HEK293 (cell line): ENCODE results near the gene HYAL3.

Source experiments
- KLF9 ChIP-seq: fragments of 450-650 bp; formaldehyde crosslinking; IDR thresholded peaks from 2 replicates; pipeline ENCODE4 v1.5.1; 2016; ENCODE audit warnings: missing biosample characterization, missing genetic modification characterization, low read depth
- OVOL3 ChIP-seq: fragments of 450-650 bp; formaldehyde crosslinking; IDR thresholded peaks from 2 replicates; pipeline ENCODE4 v1.5.1; 2016; ENCODE audit warnings: missing biosample characterization, missing genetic modification characterization
- SP2 ChIP-seq: fragments of 450-650 bp; formaldehyde crosslinking; IDR thresholded peaks from 2 replicates; pipeline ENCODE4 v1.5.1; 2016; ENCODE audit warnings: missing biosample characterization, missing genetic modification characterization
- ZBTB17 ChIP-seq: fragments of 450-650 bp; formaldehyde crosslinking; IDR thresholded peaks from 2 replicates; pipeline ENCODE4 v1.5.1; 2016; ENCODE audit warnings: missing biosample characterization, missing genetic modification characterization
- ZEB2 ChIP-seq: fragments of 450-650 bp; formaldehyde crosslinking; IDR thresholded peaks from 2 replicates; pipeline ENCODE4 v1.5.1; 2016; ENCODE audit warnings: missing biosample characterization, missing genetic modification characterization
- ZNF140 ChIP-seq: fragments of 450-650 bp; formaldehyde crosslinking; IDR thresholded peaks from 2 replicates; pipeline ENCODE4 v1.5.1; 2016; ENCODE audit warnings: missing biosample characterization, missing genetic modification characterization
- ZNF169 ChIP-seq: fragments of 450-650 bp; formaldehyde crosslinking; IDR thresholded peaks from 2 replicates; pipeline ENCODE4 v1.5.1; 2016; ENCODE audit warnings: missing biosample characterization, missing genetic modification characterization
- ZNF174 ChIP-seq: fragments of 450-650 bp; formaldehyde crosslinking; IDR thresholded peaks from 2 replicates; pipeline ENCODE4 v1.5.0; 2017; ENCODE audit warnings: missing biosample characterization, mild to moderate bottlenecking, missing genetic modification characterization
- ZNF202 ChIP-seq: fragments of 450-650 bp; formaldehyde crosslinking; IDR thresholded peaks from 2 replicates; pipeline ENCODE4 v1.5.1; 2016; ENCODE audit warnings: missing biosample characterization, missing genetic modification characterization, borderline replicate concordance
- ZNF23 ChIP-seq: fragments of 450-650 bp; formaldehyde crosslinking; IDR thresholded peaks from 2 replicates; pipeline ENCODE4 v1.5.1; 2016; ENCODE audit warnings: missing biosample characterization, missing genetic modification characterization, borderline replicate concordance
- ZNF248 ChIP-seq: fragments of 450-650 bp; formaldehyde crosslinking; IDR thresholded peaks from 2 replicates; pipeline ENCODE4 v1.5.1; 2017; ENCODE audit warnings: missing biosample characterization, missing genetic modification characterization
- ZNF292 ChIP-seq: fragments of 450-650 bp; formaldehyde crosslinking; IDR thresholded peaks from 2 replicates; pipeline ENCODE4 v1.5.1; 2016; ENCODE audit warnings: low read depth, missing biosample characterization, missing genetic modification characterization, borderline replicate concordance
- ZNF335 ChIP-seq: fragments of 450-650 bp; formaldehyde crosslinking; conservative IDR thresholded peaks from 2 replicates; pipeline ENCODE4 v1.5.1; 2016; ENCODE audit warnings: missing biosample characterization, missing genetic modification characterization
- ZNF354C ChIP-seq: fragments of 450-650 bp; formaldehyde crosslinking; IDR thresholded peaks from 2 replicates; pipeline ENCODE4 v1.5.1; 2016; ENCODE audit warnings: missing biosample characterization, missing genetic modification characterization, low read depth, borderline replicate concordance
- ZNF473 ChIP-seq: fragments of 450-650 bp; formaldehyde crosslinking; IDR thresholded peaks from 2 replicates; pipeline ENCODE4 v1.5.1; 2017; ENCODE audit warnings: missing biosample characterization, missing genetic modification characterization
- ZNF621 ChIP-seq: fragments of 450-650 bp; formaldehyde crosslinking; IDR thresholded peaks from 2 replicates; pipeline ENCODE4 v1.5.1; 2017; ENCODE audit warnings: missing biosample characterization, missing genetic modification characterization
- ZNF624 ChIP-seq: fragments of 450-650 bp; formaldehyde crosslinking; IDR thresholded peaks from 2 replicates; pipeline ENCODE4 v1.5.1; 2017; ENCODE audit warnings: missing biosample characterization, missing genetic modification characterization
- ZNF654 ChIP-seq: fragments of 450-650 bp; formaldehyde crosslinking; IDR thresholded peaks from 2 replicates; pipeline ENCODE4 v1.5.1; 2016; ENCODE audit warnings: low read depth, missing biosample characterization, missing genetic modification characterization
- ZNF777 ChIP-seq: fragments of 450-650 bp; formaldehyde crosslinking; IDR thresholded peaks from 2 replicates; pipeline ENCODE4 v1.5.1; 2017; ENCODE audit warnings: missing biosample characterization, missing genetic modification characterization, borderline replicate concordance
- TF ChIP-seq, protein P1 (sequence below): fragments of 450-650 bp; formaldehyde crosslinking; IDR thresholded peaks from 2 replicates; pipeline ENCODE4 v1.5.1; 2017; ENCODE audit warnings: missing biosample characterization, missing genetic modification characterization
- TF ChIP-seq, protein P2 (sequence below): fragments of 450-650 bp; formaldehyde crosslinking; IDR thresholded peaks from 2 replicates; pipeline ENCODE4 v1.5.1; 2016; ENCODE audit warnings: missing biosample characterization, missing genetic modification characterization
- TF ChIP-seq, protein P3 (sequence below): fragments of 450-650 bp; formaldehyde crosslinking; IDR thresholded peaks from 2 replicates; pipeline ENCODE4 v1.5.1; 2017; ENCODE audit warnings: missing biosample characterization, mild to moderate bottlenecking, missing genetic modification characterization, moderate library complexity
- TF ChIP-seq, protein P4 (sequence below): fragments of 450-650 bp; formaldehyde crosslinking; IDR thresholded peaks from 2 replicates; pipeline ENCODE4 v1.5.1; 2016; ENCODE audit warnings: missing biosample characterization, missing genetic modification characterization

The HYAL3 gene

DNA sequence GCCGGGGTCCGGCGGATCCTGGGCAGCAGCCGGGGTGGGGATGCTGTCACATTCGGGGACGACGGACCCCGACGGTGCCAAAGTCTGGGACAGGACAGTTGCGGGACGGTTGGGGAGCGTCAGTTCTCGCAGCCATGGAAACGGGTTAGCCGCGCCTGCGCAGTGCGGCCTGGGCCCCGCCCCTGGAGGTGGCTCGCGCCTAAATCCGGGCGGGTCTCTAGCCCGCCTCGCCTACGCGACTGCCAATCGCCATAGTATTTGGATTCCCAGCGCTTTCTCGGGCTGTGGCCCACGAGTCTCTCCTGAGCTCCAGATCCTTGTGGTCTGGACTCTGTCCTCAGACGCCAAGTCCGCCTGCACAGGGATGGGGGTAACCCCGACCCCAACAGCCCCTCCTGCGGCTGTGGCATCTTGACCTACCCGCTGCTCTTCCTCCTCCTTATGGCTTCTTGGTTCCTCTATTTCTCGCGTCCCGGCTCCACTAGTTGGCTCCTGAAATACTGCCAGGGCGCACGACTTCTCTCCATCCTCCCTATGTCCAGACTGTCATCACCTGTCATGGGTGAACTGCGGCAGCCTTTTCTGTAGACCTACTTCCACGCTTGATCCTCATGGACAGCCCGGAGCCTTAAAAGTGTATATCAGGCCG is 46.5 kb upstream of the HYAL3 start, which contains the start of gene ZMYND10 (continued):
- TF ChIP-seq ZNF292 (tag by site-specific recombination) (no peak), ZEB2 (tag by site-specific recombination) (no peak), ZNF473 (tag by site-specific recombination) (no peak), ZNF174 (tag by site-specific recombination) (no peak), ZNF248 (tag by site-specific recombination) (no peak), ZNF621 (tag by site-specific recombination) (no peak), ZNF354C (tag by site-specific recombination) (no peak), ZNF140 (tag by site-specific recombination) (no peak), KLF9 (no peak), ZNF169 (tag by site-specific recombination) (no peak), SP2 (tag by site-specific recombination) (peak; percentile 61), ZBTB17 (no peak), ZNF624 (tag by site-specific recombination) (no peak), ZNF654 (tag by site-specific recombination) (no peak), ZNF777 (no peak), OVOL3 (tag by site-specific recombination) (no peak), ZNF23 (tag by site-specific recombination) (no peak), ZNF335 (tag by site-specific recombination) (no peak), ZNF202 (tag by site-specific recombination) (no peak)
- TF ChIP-seq, protein P1, sequence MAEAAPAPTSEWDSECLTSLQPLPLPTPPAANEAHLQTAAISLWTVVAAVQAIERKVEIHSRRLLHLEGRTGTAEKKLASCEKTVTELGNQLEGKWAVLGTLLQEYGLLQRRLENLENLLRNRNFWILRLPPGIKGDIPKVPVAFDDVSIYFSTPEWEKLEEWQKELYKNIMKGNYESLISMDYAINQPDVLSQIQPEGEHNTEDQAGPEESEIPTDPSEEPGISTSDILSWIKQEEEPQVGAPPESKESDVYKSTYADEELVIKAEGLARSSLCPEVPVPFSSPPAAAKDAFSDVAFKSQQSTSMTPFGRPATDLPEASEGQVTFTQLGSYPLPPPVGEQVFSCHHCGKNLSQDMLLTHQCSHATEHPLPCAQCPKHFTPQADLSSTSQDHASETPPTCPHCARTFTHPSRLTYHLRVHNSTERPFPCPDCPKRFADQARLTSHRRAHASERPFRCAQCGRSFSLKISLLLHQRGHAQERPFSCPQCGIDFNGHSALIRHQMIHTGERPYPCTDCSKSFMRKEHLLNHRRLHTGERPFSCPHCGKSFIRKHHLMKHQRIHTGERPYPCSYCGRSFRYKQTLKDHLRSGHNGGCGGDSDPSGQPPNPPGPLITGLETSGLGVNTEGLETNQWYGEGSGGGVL (tag by site-specific recombination) = no peak
- TF ChIP-seq, protein P2, sequence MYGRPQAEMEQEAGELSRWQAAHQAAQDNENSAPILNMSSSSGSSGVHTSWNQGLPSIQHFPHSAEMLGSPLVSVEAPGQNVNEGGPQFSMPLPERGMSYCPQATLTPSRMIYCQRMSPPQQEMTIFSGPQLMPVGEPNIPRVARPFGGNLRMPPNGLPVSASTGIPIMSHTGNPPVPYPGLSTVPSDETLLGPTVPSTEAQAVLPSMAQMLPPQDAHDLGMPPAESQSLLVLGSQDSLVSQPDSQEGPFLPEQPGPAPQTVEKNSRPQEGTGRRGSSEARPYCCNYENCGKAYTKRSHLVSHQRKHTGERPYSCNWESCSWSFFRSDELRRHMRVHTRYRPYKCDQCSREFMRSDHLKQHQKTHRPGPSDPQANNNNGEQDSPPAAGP = no peak
- TF ChIP-seq, protein P3, sequence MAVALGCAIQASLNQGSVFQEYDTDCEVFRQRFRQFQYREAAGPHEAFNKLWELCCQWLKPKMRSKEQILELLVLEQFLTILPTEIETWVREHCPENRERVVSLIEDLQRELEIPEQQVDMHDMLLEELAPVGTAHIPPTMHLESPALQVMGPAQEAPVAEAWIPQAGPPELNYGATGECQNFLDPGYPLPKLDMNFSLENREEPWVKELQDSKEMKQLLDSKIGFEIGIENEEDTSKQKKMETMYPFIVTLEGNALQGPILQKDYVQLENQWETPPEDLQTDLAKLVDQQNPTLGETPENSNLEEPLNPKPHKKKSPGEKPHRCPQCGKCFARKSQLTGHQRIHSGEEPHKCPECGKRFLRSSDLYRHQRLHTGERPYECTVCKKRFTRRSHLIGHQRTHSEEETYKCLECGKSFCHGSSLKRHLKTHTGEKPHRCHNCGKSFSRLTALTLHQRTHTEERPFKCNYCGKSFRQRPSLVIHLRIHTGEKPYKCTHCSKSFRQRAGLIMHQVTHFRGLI (tag by site-specific recombination) = no peak
- TF ChIP-seq, protein P4, sequence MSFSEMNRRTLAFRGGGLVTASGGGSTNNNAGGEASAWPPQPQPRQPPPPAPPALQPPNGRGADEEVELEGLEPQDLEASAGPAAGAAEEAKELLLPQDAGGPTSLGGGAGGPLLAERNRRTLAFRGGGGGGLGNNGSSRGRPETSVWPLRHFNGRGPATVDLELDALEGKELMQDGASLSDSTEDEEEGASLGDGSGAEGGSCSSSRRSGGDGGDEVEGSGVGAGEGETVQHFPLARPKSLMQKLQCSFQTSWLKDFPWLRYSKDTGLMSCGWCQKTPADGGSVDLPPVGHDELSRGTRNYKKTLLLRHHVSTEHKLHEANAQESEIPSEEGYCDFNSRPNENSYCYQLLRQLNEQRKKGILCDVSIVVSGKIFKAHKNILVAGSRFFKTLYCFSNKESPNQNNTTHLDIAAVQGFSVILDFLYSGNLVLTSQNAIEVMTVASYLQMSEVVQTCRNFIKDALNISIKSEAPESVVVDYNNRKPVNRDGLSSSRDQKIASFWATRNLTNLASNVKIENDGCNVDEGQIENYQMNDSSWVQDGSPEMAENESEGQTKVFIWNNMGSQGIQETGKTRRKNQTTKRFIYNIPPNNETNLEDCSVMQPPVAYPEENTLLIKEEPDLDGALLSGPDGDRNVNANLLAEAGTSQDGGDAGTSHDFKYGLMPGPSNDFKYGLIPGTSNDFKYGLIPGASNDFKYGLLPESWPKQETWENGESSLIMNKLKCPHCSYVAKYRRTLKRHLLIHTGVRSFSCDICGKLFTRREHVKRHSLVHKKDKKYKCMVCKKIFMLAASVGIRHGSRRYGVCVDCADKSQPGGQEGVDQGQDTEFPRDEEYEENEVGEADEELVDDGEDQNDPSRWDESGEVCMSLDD (tag by site-specific recombination) = no peak
- TF ChIP-seq, all 188 proteins: peak for 4
